ENCODE measurements around the gene LIN54.
"Not testable (repeated sequence)": the region's sequence is repeated elsewhere in the genome, so short reads cannot be mapped to it uniquely, and the experiment has no call there.

DNA sequence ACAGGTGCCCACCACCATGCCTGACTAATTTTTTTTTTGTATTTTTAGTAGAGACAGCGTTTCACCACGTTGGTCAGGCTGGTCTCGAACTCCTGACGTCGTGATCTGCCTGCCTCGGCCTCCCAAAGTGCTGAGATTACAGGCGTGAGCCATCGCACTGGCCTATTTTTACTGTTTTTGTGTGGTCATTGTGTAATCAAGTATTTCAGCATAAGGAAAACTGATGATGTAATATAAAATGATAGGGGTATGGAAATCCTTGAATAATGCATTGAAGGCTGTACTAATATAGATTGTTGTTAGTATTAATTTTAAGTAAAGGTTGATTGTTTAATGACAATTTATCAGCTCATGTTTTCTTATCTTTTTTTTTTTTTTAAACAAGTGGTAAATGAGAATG lies 38.2 kb upstream of the LIN54 start:
- TF ChIP-seq, protein P1, sequence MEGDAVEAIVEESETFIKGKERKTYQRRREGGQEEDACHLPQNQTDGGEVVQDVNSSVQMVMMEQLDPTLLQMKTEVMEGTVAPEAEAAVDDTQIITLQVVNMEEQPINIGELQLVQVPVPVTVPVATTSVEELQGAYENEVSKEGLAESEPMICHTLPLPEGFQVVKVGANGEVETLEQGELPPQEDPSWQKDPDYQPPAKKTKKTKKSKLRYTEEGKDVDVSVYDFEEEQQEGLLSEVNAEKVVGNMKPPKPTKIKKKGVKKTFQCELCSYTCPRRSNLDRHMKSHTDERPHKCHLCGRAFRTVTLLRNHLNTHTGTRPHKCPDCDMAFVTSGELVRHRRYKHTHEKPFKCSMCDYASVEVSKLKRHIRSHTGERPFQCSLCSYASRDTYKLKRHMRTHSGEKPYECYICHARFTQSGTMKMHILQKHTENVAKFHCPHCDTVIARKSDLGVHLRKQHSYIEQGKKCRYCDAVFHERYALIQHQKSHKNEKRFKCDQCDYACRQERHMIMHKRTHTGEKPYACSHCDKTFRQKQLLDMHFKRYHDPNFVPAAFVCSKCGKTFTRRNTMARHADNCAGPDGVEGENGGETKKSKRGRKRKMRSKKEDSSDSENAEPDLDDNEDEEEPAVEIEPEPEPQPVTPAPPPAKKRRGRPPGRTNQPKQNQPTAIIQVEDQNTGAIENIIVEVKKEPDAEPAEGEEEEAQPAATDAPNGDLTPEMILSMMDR (IDR thresholded peaks at IDR 0.05): not testable (repeated sequence)
- TF ChIP-seq EP300, POLR2A (IDR thresholded peaks at IDR 0.05): not testable (repeated sequence)
